Activated CD4-positive, alpha-beta T cell treated with anti-CD3 and anti-CD28 coated beads for 24 hours (primary cell): Measurements from ENCODE around the gene NEGR1.

Source experiments
- DNase-seq, 2 donors: peaks; one replicate each; pipeline ENCODE4 v3.0.0-alpha.2; 2020; ENCODE audit warnings: low read depth in 2 of 2

NEGR1 gene

GRCh38 chr1:71465093-71465492 is 817.2 kb downstream of the NEGR1 start:
- no peak for DNase-seq

GRCh38 chr1:71464016-71464415 is 818.3 kb downstream of the NEGR1 start:
- no peak for DNase-seq

- DNase-seq = no peak
Measured at GRCh38 chr1:71463144-71463543, 819.2 kb downstream of the NEGR1 start.

GRCh38 chr1:71462247-71462646 is 820.1 kb downstream of the NEGR1 start:
- DNase-seq = no peak

GRCh38 chr1:71461416-71461815 is 820.9 kb downstream of the NEGR1 start:
- DNase-seq = no peak

GRCh38 chr1:71448444-71448843 is 833.9 kb downstream of the NEGR1 start:
- no peak for DNase-seq

- no peak for DNase-seq
Measured at GRCh38 chr1:71438626-71439025, 843.7 kb downstream of the NEGR1 start.

GRCh38 chr1:71435951-71436350 is 846.4 kb downstream of the NEGR1 start:
- DNase-seq = no peak

- DNase-seq = no peak
Measured at GRCh38 chr1:71434240-71434639, 848.1 kb downstream of the NEGR1 start.

- DNase-seq = no peak
Measured at GRCh38 chr1:71428029-71428428, 854.3 kb downstream of the NEGR1 start.

GRCh38 chr1:71427066-71427465 is 855.3 kb downstream of the NEGR1 start:
- DNase-seq = no peak

- DNase-seq = no peak
Measured at GRCh38 chr1:71424536-71424935, 857.8 kb downstream of the NEGR1 start.

- DNase-seq = no peak
Measured at GRCh38 chr1:71422221-71422620, 860.1 kb downstream of the NEGR1 start.

- no peak for DNase-seq
Measured at GRCh38 chr1:71417421-71417820, 864.9 kb downstream of the NEGR1 start.

- DNase-seq = no peak
Measured at GRCh38 chr1:71414179-71414578, 868.2 kb downstream of the NEGR1 start.

GRCh38 chr1:71413441-71414175 is 868.7 kb downstream of the NEGR1 start:
- no peak for DNase-seq

GRCh38 chr1:71400050-71400449 is 882.3 kb downstream of the NEGR1 start:
- DNase-seq = no peak

GRCh38 chr1:71399594-71399993 is 882.7 kb downstream of the NEGR1 start:
- DNase-seq = no peak

GRCh38 chr1:71393301-71393700 is 889.0 kb downstream of the NEGR1 start:
- no peak for DNase-seq

- DNase-seq = no peak
Measured at GRCh38 chr1:71390518-71390917, 891.8 kb downstream of the NEGR1 start.

GRCh38 chr1:71377886-71378285 is 904.5 kb downstream of the NEGR1 start:
- DNase-seq = no peak

GRCh38 chr1:71372496-71372895 is 909.8 kb downstream of the NEGR1 start:
- no peak for DNase-seq

GRCh38 chr1:71371581-71371980 is 910.8 kb downstream of the NEGR1 start:
- no peak for DNase-seq

- DNase-seq = no peak
Measured at GRCh38 chr1:71364236-71364635, 918.1 kb downstream of the NEGR1 start.
